ENCODE data around the gene MAGOH. TPM values are rescaled to one million over a fixed set of nuclear protein-coding genes. Genes with fewer than 3 reads are reported as not detected.

Gene MAGOH
- total RNA-seq, 3 donors from 2014 or later, result 35.0 to 45.2 (median 37.5) TPM

DNA sequence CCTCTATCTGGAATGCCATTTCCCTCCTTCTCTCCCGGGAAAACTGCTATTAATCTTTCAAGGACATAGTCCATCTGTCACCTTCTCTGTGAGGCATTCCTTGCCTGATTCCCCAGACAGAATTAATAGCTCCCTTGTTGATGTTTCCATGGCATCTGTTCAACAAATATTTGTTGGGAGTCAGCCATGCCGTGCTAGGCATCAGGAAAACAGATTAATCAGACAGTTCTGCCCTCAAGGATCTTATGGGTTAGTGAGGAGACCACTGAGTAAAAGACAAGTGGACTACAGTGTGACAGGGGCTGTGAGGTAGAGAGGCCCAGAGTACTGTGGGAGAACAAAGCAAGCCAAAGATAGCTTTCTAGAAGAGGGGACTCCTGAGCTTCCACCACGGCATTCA is 11.4 kb upstream of the MAGOH start:
- no peaks in the 10 kb centered on the region for H3K9me3 ChIP-seq
- no peaks in the 10 kb centered on the region for H3K4me1 ChIP-seq
- intact Hi-C loops (cut with DNase I; ENCODE audit: low total_unique reads), result no loop called here
- H3K27ac ChIP-seq, result no peak overlapping the region
- DNase-seq (ENCODE audit: low spot score in 2 of 2), result no peak
- no peaks in the 10 kb centered on the region for H3K27me3 ChIP-seq
- TF ChIP-seq, protein P1, sequence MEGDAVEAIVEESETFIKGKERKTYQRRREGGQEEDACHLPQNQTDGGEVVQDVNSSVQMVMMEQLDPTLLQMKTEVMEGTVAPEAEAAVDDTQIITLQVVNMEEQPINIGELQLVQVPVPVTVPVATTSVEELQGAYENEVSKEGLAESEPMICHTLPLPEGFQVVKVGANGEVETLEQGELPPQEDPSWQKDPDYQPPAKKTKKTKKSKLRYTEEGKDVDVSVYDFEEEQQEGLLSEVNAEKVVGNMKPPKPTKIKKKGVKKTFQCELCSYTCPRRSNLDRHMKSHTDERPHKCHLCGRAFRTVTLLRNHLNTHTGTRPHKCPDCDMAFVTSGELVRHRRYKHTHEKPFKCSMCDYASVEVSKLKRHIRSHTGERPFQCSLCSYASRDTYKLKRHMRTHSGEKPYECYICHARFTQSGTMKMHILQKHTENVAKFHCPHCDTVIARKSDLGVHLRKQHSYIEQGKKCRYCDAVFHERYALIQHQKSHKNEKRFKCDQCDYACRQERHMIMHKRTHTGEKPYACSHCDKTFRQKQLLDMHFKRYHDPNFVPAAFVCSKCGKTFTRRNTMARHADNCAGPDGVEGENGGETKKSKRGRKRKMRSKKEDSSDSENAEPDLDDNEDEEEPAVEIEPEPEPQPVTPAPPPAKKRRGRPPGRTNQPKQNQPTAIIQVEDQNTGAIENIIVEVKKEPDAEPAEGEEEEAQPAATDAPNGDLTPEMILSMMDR (IDR thresholded peaks at IDR 0.05), result no peak
- TF ChIP-seq POLR2AphosphoS5 (IDR thresholded peaks at IDR 0.05), result no peak
- TF ChIP-seq POLR2A (IDR thresholded peaks at IDR 0.05), result no peak
- no peaks in the 10 kb centered on the region for H3K36me3 ChIP-seq
- no peak overlapping the region for H3K4me3 ChIP-seq

DNA sequence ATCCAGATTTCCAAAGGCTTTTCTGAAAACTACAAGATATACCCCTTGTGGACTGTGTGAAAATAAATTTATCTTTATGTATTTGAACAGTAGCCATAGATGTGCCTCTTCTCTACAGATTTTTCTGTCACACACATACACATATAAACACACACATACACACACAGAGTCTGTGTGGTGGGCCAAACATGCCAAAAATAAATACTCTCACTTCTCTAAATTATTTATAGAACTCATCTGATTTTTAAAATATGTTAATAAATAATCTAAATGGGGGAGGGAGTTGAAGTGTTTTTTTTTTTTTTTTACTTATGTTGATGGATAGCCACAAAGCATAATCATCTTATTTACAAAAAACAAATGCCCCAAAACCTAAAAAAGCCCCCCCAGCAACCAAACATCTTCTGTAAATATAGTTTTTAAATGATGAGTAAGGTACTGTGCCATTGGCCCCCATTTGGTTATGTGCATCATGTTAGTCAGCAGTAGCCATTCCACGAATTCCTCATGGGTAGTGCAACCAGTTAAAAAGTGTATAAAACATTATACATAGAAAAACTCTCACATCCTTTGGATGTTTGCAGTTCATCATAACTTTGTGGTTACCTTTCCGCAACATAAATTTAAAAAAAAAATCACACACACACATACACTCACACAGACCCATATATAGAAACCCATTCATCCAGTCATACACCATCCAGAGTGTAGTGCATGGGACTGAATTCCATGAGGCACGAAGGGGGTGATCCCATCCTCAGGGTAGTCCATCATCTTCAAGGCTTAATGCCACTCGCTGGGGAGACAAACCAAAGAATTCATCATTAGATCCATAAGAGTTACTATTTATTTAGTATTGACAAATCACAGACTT is 8.2 kb upstream of the MAGOH start:
- no peak overlapping the region for H3K4me3 ChIP-seq
- no peaks in the 10 kb centered on the region for H3K27me3 ChIP-seq
- DNase-seq (ENCODE audit: low spot score in 2 of 2), result no peak
- H3K4me1 ChIP-seq, result no peaks in the 10 kb centered on the region
- H3K27ac ChIP-seq, result no peak overlapping the region
- H3K36me3 ChIP-seq, result no peaks in the 10 kb centered on the region
- TF ChIP-seq POLR2A (IDR thresholded peaks at IDR 0.05), result no peak
- TF ChIP-seq, protein P1 (IDR thresholded peaks at IDR 0.05), result no peak
- no peak for TF ChIP-seq POLR2AphosphoS5 (IDR thresholded peaks at IDR 0.05)
- intact Hi-C loops (cut with DNase I; ENCODE audit: low total_unique reads), result no loop called here
- no peaks in the 10 kb centered on the region for H3K9me3 ChIP-seq

DNA sequence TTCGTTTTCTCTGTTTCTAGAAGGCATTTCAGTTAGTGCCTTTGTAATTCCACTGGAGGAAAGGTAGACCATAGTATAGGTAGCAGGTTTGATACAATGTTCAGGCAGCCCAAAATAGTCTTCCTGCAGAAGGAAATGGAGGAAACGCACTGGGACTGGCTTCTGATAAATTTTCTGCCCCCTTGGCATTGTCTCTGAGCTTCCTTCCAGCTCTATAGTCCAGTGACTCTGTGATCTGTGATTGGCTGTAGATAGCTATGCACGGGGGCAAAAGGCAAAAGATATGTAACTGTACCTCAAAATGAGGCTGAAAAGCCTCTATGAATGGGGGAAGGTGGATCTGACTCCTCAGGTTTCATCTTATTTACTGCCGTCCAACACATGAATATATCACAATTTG is 5.8 kb upstream of the MAGOH start:
- no peak overlapping the region for H3K4me3 ChIP-seq
- DNase-seq (ENCODE audit: low spot score in 2 of 2), result no peak

DNA sequence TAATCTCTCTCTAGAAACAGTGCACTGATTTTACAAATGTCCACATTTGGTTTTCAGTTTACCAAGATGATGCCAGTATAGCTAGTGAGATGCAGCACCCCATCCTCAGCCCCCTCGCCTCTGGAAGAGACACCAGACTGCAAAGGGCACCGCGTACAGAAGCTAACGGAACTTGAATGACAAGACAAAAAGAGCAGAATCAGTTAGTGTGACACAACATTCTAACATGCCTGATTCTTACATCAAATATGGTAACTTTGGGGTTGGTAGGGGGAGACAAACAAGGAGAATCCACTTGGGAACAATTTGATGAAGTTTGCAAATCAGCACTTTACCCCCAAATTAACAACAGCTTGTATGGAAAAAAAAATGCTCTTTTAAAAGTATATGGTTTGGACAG is 4.1 kb upstream of the MAGOH start:
- no peaks in the 10 kb centered on the region for H3K4me1 ChIP-seq
- no peak overlapping the region for H3K27ac ChIP-seq
- DNase-seq (ENCODE audit: low spot score in 2 of 2), result no peak
- no peaks in the 10 kb centered on the region for H3K36me3 ChIP-seq
- intact Hi-C loops (cut with DNase I; ENCODE audit: low total_unique reads), result no loop called here
- H3K27me3 ChIP-seq, result no peaks in the 10 kb centered on the region
- no peaks in the 10 kb centered on the region for H3K9me3 ChIP-seq
- TF ChIP-seq POLR2AphosphoS5 (IDR thresholded peaks at IDR 0.05), result no peak
- TF ChIP-seq, protein P1 (IDR thresholded peaks at IDR 0.05), result no peak
- TF ChIP-seq POLR2A (IDR thresholded peaks at IDR 0.05), result no peak
- no peak overlapping the region for H3K4me3 ChIP-seq

More for the DNA sequence above, 5.8 kb upstream of the MAGOH start:
- intact Hi-C loops (cut with DNase I; ENCODE audit: low total_unique reads), result no loop called here
- Histone ChIP-seq H3K9me3 (no peaks in the 10 kb centered on the region), H3K27me3 (no peaks in the 10 kb centered on the region), H3K36me3 (no peaks in the 10 kb centered on the region), H3K27ac (no peak overlapping the region), H3K4me1 (no peaks in the 10 kb centered on the region)
- TF ChIP-seq, protein P1 (IDR thresholded peaks at IDR 0.05), result no peak
- TF ChIP-seq POLR2AphosphoS5 (IDR thresholded peaks at IDR 0.05), result no peak
- TF ChIP-seq POLR2A (IDR thresholded peaks at IDR 0.05), result no peak

DNA sequence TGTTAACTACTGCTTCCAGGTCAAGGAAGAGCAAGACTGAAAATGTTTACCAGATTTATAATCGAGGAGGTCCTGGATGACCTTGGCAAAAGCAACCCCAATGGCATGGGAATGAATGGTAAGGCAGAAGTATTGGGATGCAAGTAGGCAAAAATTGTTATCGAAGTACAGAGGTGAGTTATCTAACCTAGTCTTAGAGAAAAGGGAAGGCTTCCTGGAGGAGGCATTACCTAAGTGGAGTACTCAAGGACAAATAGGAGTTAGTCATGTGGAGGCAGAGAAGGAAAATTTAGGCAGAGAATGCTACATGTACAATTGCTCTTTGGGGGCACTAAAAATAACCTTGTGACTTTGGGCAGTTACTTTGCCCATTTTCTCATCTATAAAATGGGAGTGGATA is 3.5 kb upstream of the MAGOH start:
- Histone ChIP-seq H3K27me3 (no peaks in the 10 kb centered on the region), H3K36me3 (no peaks in the 10 kb centered on the region), H3K27ac (no peak overlapping the region), H3K4me1 (no peaks in the 10 kb centered on the region), H3K9me3 (no peaks in the 10 kb centered on the region), H3K4me3 (no peak overlapping the region)
- intact Hi-C loops (cut with DNase I; ENCODE audit: low total_unique reads), result no loop called here
- no peak for DNase-seq (ENCODE audit: low spot score in 2 of 2)
- TF ChIP-seq, protein P1 (IDR thresholded peaks at IDR 0.05), result no peak
- TF ChIP-seq POLR2AphosphoS5 (IDR thresholded peaks at IDR 0.05), result no peak
- no peak for TF ChIP-seq POLR2A (IDR thresholded peaks at IDR 0.05)
